ENCODE data around the gene PCDHGA3.
"Not testable (repeated sequence)": the region's sequence is repeated elsewhere in the genome, so short reads cannot be mapped to it uniquely, and the experiment has no call there.

Gene PCDHGA3

DNA sequence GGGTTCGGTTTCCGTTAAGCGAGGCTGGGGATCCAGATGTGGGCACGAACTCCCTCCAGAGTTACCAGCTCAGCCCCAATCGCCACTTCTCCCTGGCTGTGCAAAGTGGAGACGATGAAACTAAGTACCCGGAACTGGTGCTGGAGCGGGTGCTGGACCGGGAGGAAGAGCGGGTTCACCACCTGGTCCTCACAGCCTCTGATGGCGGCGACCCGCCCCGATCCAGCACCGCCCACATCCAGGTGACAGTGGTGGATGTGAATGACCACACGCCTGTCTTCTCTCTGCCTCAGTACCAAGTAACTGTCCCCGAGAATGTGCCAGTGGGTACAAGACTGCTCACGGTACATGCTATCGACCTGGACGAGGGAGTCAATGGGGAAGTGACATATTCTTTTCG, 39.7 kb downstream of the PCDHGA3 start:
- DNase-seq, result no peak

- DNase-seq, result no peak
Measured at GRCh38 chr5:141384471-141385267, 41.0 kb downstream of the PCDHGA3 start.

DNA sequence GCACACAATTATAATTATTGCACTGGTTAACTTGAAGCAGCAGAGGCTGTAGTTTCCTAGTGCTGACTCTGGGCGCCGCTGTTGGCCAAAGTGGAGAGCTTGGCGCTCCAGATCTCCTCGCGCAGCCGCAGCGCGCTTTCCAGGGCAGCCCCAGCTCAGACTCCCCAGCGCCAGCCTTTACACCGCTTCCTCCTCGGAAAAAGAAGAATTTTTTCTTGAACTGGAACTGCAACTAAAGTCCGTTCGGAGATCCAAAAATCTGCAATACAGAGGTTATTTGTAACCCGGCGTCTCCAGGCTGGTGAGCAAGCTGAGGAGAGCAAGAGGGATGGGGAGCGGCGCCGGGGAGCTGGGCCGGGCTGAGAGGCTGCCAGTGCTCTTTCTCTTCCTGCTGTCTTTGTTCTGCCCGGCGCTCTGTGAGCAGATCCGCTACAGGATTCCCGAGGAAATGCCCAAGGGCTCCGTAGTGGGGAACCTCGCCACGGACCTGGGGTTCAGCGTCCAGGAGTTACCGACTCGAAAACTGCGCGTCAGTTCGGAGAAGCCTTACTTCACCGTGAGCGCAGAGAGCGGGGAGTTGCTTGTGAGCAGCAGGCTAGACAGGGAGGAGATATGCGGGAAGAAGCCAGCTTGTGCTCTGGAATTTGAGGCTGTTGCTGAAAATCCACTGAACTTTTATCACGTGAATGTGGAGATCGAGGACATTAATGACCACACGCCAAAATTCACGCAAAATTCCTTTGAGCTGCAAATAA, 44.1 kb downstream of the PCDHGA3 start, which contains the start of gene PCDHGB4:
Gene PCDHGB4, plus strand, starts transcription at position 142 of the 755 bp plus-strand sequence. Its CDS starts 187 bp downstream, at position 329.
- not testable (repeated sequence) for DNase-seq

DNA sequence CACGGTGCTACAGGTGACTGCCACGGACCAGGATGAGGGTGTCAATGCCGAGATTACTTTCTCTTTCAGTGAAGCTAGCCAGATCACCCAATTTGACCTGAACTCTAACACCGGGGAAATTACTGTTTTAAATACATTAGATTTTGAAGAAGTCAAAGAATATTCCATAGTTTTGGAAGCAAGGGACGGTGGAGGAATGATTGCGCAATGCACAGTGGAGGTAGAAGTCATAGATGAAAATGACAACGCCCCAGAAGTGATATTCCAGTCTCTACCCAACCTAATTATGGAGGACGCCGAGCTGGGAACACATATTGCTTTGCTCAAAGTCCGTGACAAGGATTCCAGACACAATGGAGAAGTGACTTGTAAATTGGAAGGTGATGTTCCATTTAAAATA, 45.0 kb downstream of the PCDHGA3 start:
- no peak for DNase-seq

- DNase-seq, result no peak
Measured at GRCh38 chr5:141389153-141390042, 45.8 kb downstream of the PCDHGA3 start.

- DNase-seq, result no peak
Measured at GRCh38 chr5:141392429-141393198, 49.0 kb downstream of the PCDHGA3 start, which contains the start of gene PCDHGA8. Gene PCDHGA8 (plus strand): TSS chr5:141392633. CDS start chr5:141392814, 181 bp downstream.

DNA sequence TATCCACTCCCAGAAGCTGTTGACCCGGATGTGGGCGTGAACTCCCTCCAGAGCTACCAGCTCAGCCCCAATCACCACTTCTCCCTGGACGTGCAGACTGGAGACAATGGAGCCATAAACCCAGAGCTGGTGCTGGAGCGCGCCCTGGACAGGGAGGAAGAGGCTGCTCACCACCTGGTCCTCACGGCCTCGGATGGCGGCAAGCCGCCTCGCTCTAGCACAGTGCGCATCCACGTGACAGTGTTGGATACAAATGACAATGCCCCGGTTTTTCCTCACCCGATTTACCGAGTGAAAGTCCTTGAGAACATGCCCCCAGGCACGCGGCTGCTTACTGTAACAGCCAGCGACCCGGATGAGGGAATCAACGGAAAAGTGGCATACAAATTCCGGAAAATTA, 49.6 kb downstream of the PCDHGA3 start:
- no peak for DNase-seq

DNA sequence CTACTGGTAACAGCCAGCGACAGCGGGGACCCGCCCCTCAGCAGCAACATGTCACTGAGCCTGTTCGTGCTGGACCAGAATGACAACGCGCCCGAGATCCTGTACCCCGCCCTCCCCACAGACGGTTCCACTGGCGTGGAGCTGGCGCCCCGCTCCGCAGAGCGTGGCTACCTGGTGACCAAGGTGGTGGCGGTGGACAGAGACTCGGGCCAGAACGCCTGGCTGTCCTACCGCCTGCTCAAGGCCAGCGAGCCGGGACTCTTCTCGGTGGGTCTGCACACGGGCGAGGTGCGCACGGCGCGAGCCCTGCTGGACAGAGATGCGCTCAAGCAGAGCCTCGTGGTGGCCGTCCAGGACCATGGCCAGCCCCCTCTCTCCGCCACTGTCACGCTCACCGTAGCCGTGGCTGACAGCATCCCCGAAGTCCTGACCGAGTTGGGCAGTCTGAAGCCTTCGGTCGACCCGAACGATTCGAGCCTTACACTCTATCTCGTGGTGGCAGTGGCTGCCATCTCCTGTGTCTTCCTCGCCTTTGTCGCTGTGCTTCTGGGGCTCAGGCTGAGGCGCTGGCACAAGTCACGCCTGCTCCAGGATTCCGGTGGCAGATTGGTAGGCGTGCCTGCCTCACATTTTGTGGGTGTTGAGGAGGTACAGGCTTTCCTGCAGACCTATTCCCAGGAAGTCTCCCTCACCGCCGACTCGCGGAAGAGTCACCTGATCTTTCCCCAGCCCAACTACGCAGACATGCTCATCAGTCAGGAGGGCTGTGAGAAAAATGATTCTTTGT, 51.0 kb downstream of the PCDHGA3 start:
- DNase-seq, result not testable (repeated sequence)

Data from MV-4-11 (cell line).